HepG2 (cell line): ENCODE measurements around the gene DUSP9. TPM values are rescaled to one million over a fixed set of nuclear protein-coding genes. Genes with fewer than 3 reads are reported as not detected.

ENCODE experiments used
- HES4 ChIP-seq: sonication (generic); formaldehyde crosslinking; IDR thresholded peaks from 2 replicates; pipeline ENCODE4 v1.9.0; 2021; ENCODE audit warnings: mild to moderate bottlenecking, missing genetic modification reagents, borderline replicate concordance
- NAIF1 ChIP-seq: sonication (generic); formaldehyde crosslinking; IDR thresholded peaks from 2 replicates; pipeline ENCODE4 v1.5.0; 2020; ENCODE audit warnings: mild to moderate bottlenecking, missing genetic modification reagents, borderline replicate concordance
- NKX3-1 ChIP-seq: sonication (generic); formaldehyde crosslinking; IDR thresholded peaks from 2 replicates; pipeline ENCODE4 v1.5.0; 2020; ENCODE audit warnings: missing genetic modification reagents
- NR2C2 ChIP-seq: sonication (generic); formaldehyde crosslinking; IDR thresholded peaks from 2 replicates; pipeline ENCODE4 v1.4.0; 2020; ENCODE audit warnings: missing genetic modification reagents, mild to moderate bottlenecking, moderate library complexity, borderline replicate concordance
- PRMT3 ChIP-seq: sonication (generic); formaldehyde crosslinking; IDR thresholded peaks from 2 replicates; pipeline ENCODE4 v1.8.1; 2022; ENCODE audit warnings: low read depth, mild to moderate bottlenecking, moderate library complexity, missing genetic modification reagents, borderline replicate concordance
- RCOR2 ChIP-seq: IDR thresholded peaks from 2 replicates; pipeline ENCODE4 v1.6.1; 2016; ENCODE audit warnings: missing biosample characterization, missing genetic modification reagents
- SAP130 ChIP-seq: IDR thresholded peaks from 2 replicates; pipeline ENCODE4 v1.6.1; 2016; ENCODE audit warnings: low read depth
- SOX13 ChIP-seq, 3 experiments: fragments of 450-650 bp in 1 of 3; sonication (generic) in 1 of 3; formaldehyde crosslinking in 1 of 3; IDR thresholded peaks in 2 of 3; conservative IDR thresholded peaks in 1 of 3; 2 replicates each; pipeline versions ENCODE4 v1.5.0 to v1.6.1; 2016 to 2020; ENCODE audit warnings: antibody characterized with exemption in 1 of 3, mild to moderate bottlenecking in 1 of 3, missing compliant biosample characterization in 1 of 3, missing genetic modification reagents in 1 of 3, moderate library complexity in 1 of 3
- STAT5B ChIP-seq: sonication (generic); formaldehyde crosslinking; IDR thresholded peaks from 2 replicates; pipeline ENCODE4 v1.4.0; 2020; ENCODE audit warnings: missing genetic modification reagents
- U2AF1 ChIP-seq: fragments of 200-400 bp; formaldehyde crosslinking; optimal IDR thresholded peaks from 2 replicates; pipeline ENCODE3; 2017; ENCODE audit warnings: mild to moderate bottlenecking, low read depth, low read length
- YEATS2 ChIP-seq: sonication (generic); formaldehyde crosslinking; IDR thresholded peaks from 2 replicates; pipeline ENCODE4 v1.4.0; 2020; ENCODE audit warnings: missing genetic modification reagents, borderline replicate concordance
- ZNF468 ChIP-seq: sonication (generic); formaldehyde crosslinking; IDR thresholded peaks from 2 replicates; pipeline ENCODE4 v1.8.0; 2022; ENCODE audit warnings: mild to moderate bottlenecking, moderate library complexity, missing genetic modification reagents
- ZNF614 ChIP-seq: IDR thresholded peaks from 2 replicates; pipeline ENCODE4 v1.6.1; 2018; ENCODE audit warnings: missing biosample characterization, missing genetic modification reagents, inconsistent platforms, borderline replicate concordance
- ZNF766 ChIP-seq: sonication (generic); formaldehyde crosslinking; IDR thresholded peaks from 2 replicates; pipeline ENCODE4 v1.5.0; 2020; ENCODE audit warnings: missing genetic modification reagents, borderline replicate concordance
- ZSCAN20 ChIP-seq: sonication (generic); formaldehyde crosslinking; IDR thresholded peaks from 2 replicates; pipeline ENCODE4 v1.4.0; 2020; ENCODE audit warnings: missing genetic modification reagents, mild to moderate bottlenecking, borderline replicate concordance
- polyA plus RNA-seq, 8 experiments: library from polyadenylated mRNA; depleted of rRNA in 3 of 8; stranded (reverse) in 7 of 8; unstranded in 1 of 8; fragments of >200 nt; fragmentation: Illumina TruSeq in 4 of 8; extraction: Trizol in 4 of 8; gene quantifications; 2 replicates each; pipeline versions ENCODE4 v1.2.1 to v1.2.3, GENCODE V29; 2011 to 2016; ENCODE audit warnings: low read depth in 4 of 8, missing spikeins in 1 of 8, mixed read lengths in 1 of 8; ENCODE audit not compliant: insufficient read depth in 1 of 8
- total RNA-seq, 5 experiments: library from RNA; depleted of rRNA; stranded (reverse); fragments of >200 nt; fragmentation: Illumina TruSeq; extraction: Trizol; gene quantifications; 2 replicates each; pipeline ENCODE4 v1.2.3, GENCODE V29; 2016; ENCODE audit warnings: low read depth in 1 of 5
- TF ChIP-seq, protein P1 (sequence below): sonication (generic); formaldehyde crosslinking; IDR thresholded peaks from 2 replicates; pipeline ENCODE4 v1.5.1; 2020; ENCODE audit warnings: mild to moderate bottlenecking, missing genetic modification reagents, moderate library complexity
- TF ChIP-seq, protein P2 (sequence below): sonication (generic); formaldehyde crosslinking; conservative IDR thresholded peaks from 2 replicates; pipeline ENCODE4 v1.4.0; 2020; ENCODE audit warnings: missing genetic modification reagents
- TF ChIP-seq, protein P3 (sequence below): sonication (generic); formaldehyde crosslinking; IDR thresholded peaks from 2 replicates; pipeline ENCODE4 v1.4.0; 2020; ENCODE audit warnings: missing genetic modification reagents
- TF ChIP-seq, protein P4 (sequence below): sonication (generic); formaldehyde crosslinking; IDR thresholded peaks from 2 replicates; pipeline ENCODE4 v1.5.0; 2020; ENCODE audit warnings: missing genetic modification reagents
- TF ChIP-seq, protein P5 (sequence below): sonication (generic); formaldehyde crosslinking; IDR thresholded peaks from 2 replicates; pipeline ENCODE4 v1.4.0; 2020; ENCODE audit warnings: missing genetic modification reagents, borderline replicate concordance

DUSP9 gene
- total and polyA plus RNA-seq, 2 of the 13 experiments (the other 11 are each of a cell fraction or from before 2014, with no cell fraction given) = 235 to 435 TPM

DNA sequence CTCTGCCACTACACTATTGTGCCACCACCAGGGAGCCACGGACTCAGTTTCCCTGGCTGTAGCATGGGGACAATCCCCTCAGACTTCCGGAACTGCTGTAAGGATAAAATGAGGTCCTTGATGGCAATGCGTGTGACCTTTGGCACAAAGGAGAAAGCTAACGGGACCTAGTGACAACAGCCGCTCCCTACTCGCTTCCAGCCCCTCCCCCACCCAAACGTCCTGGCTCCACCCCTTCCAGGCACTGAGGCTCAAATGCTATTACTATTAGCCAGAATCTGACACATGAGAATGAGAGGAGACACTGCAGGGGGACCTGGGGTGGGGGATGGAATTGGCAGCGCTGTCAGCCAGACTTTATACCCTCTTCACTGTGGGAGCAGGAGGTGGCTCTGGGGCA lies 5.4 kb upstream of the DUSP9 start (continued):
- TF ChIP-seq SAP130 (peak; percentile 49), U2AF1 (no peak), ZNF766 (no peak), ZNF468 (CRISPR knock-in tag) (no peak), ZNF614 (CRISPR knock-in tag) (no peak), STAT5B (no peak), NKX3-1 (CRISPR knock-in tag) (no peak), SOX13 (IDR thresholded peaks at IDR 0.05) (no peak), SOX13 (CRISPR knock-in tag; conservative IDR thresholded peaks at IDR 0.05 in 1 of 2, IDR thresholded peaks at IDR 0.05 in 1 of 2) (peak in 1 of 2 experiments; percentile 26; a peak in 1 of 4 replicates), PRMT3 (CRISPR knock-in tag) (no peak), RCOR2 (CRISPR knock-in tag) (no peak), NAIF1 (CRISPR knock-in tag) (no peak), ZSCAN20 (CRISPR knock-in tag) (no peak), NR2C2 (0 out of 2 replicates have a peak, but pooled peaks have one; percentile 27), HES4 (no peak), YEATS2 (CRISPR knock-in tag) (no peak)
- TF ChIP-seq, protein P1, sequence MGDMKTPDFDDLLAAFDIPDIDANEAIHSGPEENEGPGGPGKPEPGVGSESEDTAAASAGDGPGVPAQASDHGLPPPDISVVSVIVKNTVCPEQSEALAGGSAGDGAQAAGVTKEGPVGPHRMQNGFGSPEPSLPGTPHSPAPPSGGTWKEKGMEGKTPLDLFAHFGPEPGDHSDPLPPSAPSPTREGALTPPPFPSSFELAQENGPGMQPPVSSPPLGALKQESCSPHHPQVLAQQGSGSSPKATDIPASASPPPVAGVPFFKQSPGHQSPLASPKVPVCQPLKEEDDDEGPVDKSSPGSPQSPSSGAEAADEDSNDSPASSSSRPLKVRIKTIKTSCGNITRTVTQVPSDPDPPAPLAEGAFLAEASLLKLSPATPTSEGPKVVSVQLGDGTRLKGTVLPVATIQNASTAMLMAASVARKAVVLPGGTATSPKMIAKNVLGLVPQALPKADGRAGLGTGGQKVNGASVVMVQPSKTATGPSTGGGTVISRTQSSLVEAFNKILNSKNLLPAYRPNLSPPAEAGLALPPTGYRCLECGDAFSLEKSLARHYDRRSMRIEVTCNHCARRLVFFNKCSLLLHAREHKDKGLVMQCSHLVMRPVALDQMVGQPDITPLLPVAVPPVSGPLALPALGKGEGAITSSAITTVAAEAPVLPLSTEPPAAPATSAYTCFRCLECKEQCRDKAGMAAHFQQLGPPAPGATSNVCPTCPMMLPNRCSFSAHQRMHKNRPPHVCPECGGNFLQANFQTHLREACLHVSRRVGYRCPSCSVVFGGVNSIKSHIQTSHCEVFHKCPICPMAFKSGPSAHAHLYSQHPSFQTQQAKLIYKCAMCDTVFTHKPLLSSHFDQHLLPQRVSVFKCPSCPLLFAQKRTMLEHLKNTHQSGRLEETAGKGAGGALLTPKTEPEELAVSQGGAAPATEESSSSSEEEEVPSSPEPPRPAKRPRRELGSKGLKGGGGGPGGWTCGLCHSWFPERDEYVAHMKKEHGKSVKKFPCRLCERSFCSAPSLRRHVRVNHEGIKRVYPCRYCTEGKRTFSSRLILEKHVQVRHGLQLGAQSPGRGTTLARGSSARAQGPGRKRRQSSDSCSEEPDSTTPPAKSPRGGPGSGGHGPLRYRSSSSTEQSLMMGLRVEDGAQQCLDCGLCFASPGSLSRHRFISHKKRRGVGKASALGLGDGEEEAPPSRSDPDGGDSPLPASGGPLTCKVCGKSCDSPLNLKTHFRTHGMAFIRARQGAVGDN (CRISPR knock-in tag) = peak; percentile 22
- TF ChIP-seq, protein P2, sequence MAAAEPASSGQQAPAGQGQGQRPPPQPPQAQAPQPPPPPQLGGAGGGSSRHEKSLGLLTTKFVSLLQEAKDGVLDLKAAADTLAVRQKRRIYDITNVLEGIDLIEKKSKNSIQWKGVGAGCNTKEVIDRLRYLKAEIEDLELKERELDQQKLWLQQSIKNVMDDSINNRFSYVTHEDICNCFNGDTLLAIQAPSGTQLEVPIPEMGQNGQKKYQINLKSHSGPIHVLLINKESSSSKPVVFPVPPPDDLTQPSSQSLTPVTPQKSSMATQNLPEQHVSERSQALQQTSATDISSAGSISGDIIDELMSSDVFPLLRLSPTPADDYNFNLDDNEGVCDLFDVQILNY (CRISPR knock-in tag) = no peak
- TF ChIP-seq, protein P3, sequence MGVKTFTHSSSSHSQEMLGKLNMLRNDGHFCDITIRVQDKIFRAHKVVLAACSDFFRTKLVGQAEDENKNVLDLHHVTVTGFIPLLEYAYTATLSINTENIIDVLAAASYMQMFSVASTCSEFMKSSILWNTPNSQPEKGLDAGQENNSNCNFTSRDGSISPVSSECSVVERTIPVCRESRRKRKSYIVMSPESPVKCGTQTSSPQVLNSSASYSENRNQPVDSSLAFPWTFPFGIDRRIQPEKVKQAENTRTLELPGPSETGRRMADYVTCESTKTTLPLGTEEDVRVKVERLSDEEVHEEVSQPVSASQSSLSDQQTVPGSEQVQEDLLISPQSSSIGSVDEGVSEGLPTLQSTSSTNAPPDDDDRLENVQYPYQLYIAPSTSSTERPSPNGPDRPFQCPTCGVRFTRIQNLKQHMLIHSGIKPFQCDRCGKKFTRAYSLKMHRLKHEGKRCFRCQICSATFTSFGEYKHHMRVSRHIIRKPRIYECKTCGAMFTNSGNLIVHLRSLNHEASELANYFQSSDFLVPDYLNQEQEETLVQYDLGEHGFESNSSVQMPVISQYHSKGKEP (CRISPR knock-in tag) = no peak
- TF ChIP-seq, protein P4, sequence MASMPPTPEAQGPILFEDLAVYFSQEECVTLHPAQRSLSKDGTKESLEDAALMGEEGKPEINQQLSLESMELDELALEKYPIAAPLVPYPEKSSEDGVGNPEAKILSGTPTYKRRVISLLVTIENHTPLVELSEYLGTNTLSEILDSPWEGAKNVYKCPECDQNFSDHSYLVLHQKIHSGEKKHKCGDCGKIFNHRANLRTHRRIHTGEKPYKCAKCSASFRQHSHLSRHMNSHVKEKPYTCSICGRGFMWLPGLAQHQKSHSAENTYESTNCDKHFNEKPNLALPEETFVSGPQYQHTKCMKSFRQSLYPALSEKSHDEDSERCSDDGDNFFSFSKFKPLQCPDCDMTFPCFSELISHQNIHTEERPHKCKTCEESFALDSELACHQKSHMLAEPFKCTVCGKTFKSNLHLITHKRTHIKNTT = no peak
- TF ChIP-seq, protein P5, sequence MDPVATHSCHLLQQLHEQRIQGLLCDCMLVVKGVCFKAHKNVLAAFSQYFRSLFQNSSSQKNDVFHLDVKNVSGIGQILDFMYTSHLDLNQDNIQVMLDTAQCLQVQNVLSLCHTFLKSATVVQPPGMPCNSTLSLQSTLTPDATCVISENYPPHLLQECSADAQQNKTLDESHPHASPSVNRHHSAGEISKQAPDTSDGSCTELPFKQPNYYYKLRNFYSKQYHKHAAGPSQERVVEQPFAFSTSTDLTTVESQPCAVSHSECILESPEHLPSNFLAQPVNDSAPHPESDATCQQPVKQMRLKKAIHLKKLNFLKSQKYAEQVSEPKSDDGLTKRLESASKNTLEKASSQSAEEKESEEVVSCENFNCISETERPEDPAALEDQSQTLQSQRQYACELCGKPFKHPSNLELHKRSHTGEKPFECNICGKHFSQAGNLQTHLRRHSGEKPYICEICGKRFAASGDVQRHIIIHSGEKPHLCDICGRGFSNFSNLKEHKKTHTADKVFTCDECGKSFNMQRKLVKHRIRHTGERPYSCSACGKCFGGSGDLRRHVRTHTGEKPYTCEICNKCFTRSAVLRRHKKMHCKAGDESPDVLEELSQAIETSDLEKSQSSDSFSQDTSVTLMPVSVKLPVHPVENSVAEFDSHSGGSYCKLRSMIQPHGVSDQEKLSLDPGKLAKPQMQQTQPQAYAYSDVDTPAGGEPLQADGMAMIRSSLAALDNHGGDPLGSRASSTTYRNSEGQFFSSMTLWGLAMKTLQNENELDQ (CRISPR knock-in tag) = no peak
